ENCODE measurements around the gene C13orf46.
"Not testable (repeated sequence)": the region's sequence is repeated elsewhere in the genome, so short reads cannot be mapped to it uniquely, and the experiment has no call there.

C13orf46 gene

GRCh38 chr13:113991676-113992179, 17.9 kb upstream of the C13orf46 start:
- DNase-seq = no peak

- DNase-seq = no peak
These were observed 17.4 kb upstream of the C13orf46 start for GRCh38 chr13:113991191-113991669.

GRCh38 chr13:113990321-113990837, 16.5 kb upstream of the C13orf46 start:
- DNase-seq = no peak

DNA sequence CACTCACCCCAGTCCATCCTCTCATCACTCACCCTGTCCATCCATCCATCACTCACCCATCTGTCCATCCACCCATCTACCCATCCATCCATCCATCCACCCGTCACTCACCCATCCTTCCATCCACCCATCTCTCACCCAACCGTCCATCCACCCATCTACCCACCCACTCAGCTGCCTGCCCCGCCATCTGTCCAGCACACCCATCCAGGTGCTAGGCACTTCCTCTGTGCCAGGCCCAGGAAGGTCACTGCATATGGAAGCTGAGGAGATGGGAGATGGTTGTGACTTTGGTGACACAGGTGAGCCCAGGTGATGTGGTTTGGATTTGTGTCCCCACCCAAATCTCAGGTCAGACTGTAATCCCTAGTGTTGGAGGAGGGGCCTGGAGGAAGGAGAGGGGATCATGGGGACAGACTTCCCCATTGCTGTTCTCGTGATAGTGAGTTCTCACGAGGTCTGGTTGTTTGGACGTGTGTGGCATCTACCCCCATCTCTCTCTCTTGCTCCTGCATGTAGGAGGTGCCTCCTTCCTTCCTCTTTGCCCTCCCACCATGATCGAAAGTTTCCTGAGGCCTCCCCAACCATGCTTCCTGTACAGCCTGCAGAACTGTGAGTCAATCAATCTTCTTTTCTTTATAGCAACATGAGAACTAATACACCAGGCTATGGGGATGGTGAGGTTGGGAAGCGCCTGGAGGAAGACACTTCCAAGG, 15.9 kb upstream of the C13orf46 start:
- no peak for DNase-seq

- DNase-seq = not testable (repeated sequence)
These were observed 15.0 kb upstream of the C13orf46 start for GRCh38 chr13:113988859-113989258.

DNA sequence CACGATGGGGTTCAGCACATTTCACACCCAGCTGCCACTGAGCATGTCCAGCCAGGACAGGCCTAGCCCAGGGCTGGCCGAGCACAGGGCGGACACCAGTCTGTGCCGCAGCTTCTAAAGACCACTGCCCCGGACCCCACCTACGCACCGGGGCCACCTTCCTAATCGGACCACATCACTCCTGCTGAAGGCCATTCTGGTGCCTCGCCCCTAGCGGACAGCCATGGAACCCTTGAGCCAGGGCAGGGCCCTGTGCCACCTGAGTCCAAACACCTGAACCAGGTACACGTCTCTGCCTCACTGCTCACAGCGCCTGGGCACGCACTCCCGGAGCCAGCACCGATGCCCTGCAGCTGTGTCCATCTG, 8.4 kb upstream of the C13orf46 start:
- no peak for DNase-seq

GRCh38 chr13:113981611-113982295, 7.9 kb upstream of the C13orf46 start:
- DNase-seq = no peak

- DNase-seq = no peak
These were observed 7.3 kb upstream of the C13orf46 start for GRCh38 chr13:113981194-113981605.

DNA sequence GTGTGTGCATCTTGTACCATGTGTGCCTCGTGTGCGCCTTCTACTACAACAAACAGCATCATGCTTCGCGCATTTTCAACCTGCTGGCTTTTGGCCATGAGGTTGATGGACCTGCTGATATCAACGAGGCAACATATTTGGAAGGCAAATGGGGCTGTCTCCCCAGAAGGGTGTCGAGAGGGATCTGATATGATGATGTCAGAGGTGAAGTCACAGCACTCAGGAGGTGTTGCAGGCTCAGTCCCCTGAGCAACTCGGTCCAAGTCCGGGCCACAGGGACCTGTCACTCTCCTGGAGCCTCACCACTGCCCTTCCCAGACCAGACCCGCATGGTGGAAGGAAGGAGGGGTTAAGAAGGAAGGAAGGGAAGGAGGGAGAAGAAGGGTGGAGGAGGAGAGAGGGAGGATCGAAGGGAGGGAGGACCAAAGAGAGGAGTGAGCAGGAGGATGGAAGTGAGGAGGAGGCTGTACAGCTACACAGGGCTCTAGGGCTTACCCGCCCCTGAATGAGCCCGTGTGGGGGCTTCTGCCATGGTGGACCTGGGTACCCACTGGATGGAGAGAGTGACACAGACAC, 6.7 kb upstream of the C13orf46 start:
- no peak for DNase-seq

- no peak for DNase-seq
These were observed 6.1 kb upstream of the C13orf46 start for GRCh38 chr13:113979791-113980471.

- DNase-seq = no peak
These were observed 5.0 kb upstream of the C13orf46 start for GRCh38 chr13:113978741-113979481.

GRCh38 chr13:113977976-113978375, 4.1 kb upstream of the C13orf46 start:
- no peak for DNase-seq

GRCh38 chr13:113976711-113977684, 3.1 kb upstream of the C13orf46 start:
- DNase-seq = no peak

- DNase-seq = no peak
These were observed 1.5 kb upstream of the C13orf46 start for GRCh38 chr13:113975416-113975815.

DNA sequence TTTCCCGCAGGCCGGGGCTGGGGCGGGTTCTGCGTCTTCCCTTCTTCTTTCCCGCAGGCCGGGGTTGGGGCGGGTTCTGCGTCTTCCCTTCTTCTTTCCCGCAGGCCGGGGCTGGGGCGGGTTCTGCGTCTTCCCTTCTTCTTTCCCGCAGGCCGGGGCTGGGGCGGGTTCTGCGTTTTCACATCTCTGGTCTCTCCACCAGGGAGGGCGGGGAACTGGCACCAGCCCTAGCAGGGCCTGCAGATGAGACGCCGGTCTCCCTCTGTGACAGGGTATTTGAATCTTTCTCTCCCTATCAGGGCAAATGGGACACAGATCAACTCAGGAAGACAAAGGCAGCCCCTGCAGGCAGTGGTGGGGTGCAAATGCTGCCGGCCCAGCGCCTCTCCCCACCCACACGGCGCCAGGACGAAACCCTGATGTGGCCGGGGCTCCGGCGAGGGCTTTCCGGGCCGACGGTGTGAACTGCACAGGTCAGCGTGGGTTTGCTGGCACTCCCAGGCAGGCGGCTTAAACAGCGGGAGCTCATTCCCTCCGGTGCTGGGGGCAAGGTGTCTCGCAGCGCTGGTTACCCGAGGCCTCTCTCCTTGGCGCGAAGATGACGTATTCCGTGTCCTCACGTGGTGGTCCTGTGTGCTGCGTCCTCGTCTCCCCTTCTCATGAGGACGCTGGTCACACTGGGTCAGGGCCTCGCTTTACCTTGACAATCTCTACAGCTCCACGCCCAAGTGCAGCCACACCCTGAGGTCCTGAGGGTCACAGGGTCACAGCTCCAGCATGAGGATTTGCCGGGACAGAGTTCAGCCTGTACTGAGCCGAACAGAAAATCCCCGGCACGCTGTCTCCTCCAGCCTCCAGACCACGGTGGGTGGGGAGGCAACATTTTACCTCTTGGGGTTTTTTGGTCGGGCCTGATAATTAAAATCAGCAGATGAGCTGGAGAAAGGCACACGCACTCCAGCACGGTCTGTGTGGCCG, 717 bp upstream of the C13orf46 start:
- DNase-seq = no peak

DNA sequence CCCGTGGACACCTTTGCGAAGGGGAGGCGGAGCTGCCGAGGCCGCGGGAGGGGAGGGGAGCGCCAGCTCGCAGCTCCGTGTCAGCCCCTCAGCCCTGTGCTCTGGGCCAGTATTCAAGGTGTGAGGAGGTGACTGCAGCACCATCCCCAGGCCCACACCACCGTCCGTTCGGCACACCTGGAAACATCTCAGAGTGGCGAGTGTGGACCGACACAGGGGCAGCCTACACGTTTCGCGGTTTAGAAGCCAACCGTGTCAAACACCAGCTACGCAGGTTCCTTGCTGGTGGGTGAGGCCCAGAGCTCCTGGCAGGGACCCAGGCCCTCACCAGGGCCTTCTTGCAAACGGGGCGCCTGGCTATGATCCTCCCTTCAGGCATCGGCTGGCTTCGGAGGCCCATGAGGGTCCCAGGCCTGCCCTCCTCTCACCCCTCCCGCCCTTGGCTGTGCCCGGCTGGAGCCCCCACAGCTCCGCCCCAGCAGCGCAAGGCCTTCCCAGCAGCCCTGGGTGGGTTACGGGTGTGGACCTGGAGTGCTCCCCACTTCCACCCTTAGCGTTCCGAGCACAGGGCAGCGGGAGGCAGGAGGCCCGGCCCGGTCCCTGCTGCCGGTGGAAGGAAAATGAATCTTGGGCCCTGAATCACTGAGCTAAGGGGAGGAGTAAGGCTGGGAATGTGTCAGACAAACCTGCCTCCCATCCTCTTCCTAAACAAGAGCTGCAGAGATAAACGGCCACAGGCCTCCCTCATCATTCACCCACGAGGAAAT, 1.2 kb downstream of the C13orf46 start:
- DNase-seq = no peak

- no peak for DNase-seq
These were observed 2.2 kb downstream of the C13orf46 start for GRCh38 chr13:113971471-113972231.

- no peak for DNase-seq
These were observed 2.9 kb downstream of the C13orf46 start for GRCh38 chr13:113970810-113971470.
